Smooth muscle cell (in vitro differentiated cells): ENCODE results near the gene CABLES2. TPM values are rescaled to one million over a fixed set of nuclear protein-coding genes. Genes with fewer than 3 reads are reported as not detected.

Experiments
- DNase-seq: peaks from one replicate; lab custom pipeline; 2025; ENCODE audit not compliant: unreplicated experiment; lab: John Stamatoyannopoulos, UW
- H2AFZ ChIP-seq: fragments of 200-600 bp; sonication (generic); 2 replicates; pipeline ENCODE4 v1.6.0; 2016; ENCODE audit warnings: antibody characterized with exemption, low read depth, mild to moderate bottlenecking
- H3F3A ChIP-seq: fragments of 200-600 bp; sonication (generic); 2 replicates; pipeline ENCODE4 v1.6.0; 2017; ENCODE audit warnings: antibody characterized with exemption, low read depth
- H3K27ac ChIP-seq: fragments of 200-600 bp; sonication (generic); 2 replicates; pipeline ENCODE4 v1.5.1; 2016; ENCODE audit warnings: low read depth, mild to moderate bottlenecking
- H3K27me3 ChIP-seq: fragments of 200-600 bp; sonication (generic); 2 replicates; pipeline ENCODE4 v1.6.1; 2016; ENCODE audit warnings: low read depth, mild to moderate bottlenecking
- H3K36me3 ChIP-seq: fragments of 200-600 bp; sonication (generic); 2 replicates; pipeline ENCODE4 v1.5.1; 2016; ENCODE audit warnings: low read depth
- H3K4me1 ChIP-seq: fragments of 200-600 bp; sonication (generic); 2 replicates; pipeline ENCODE4 v1.5.1; 2016; ENCODE audit warnings: low read depth
- H3K4me2 ChIP-seq: fragments of 200-600 bp; sonication (generic); 2 replicates; pipeline ENCODE4 v1.6.0; 2016; ENCODE audit warnings: mild to moderate bottlenecking
- H3K4me3 ChIP-seq: fragments of 200-600 bp; sonication (generic); 2 replicates; pipeline ENCODE4 v1.5.1; 2016; ENCODE audit warnings: mild to moderate bottlenecking
- H3K79me2 ChIP-seq: fragments of 200-600 bp; sonication (generic); 2 replicates; pipeline ENCODE4 v1.6.0; 2016; ENCODE audit warnings: low read depth, mild to moderate bottlenecking
- H3K9ac ChIP-seq: fragments of 200-600 bp; sonication (generic); 2 replicates; pipeline ENCODE4 v1.6.0; 2016; ENCODE audit warnings: low read depth
- H3K9me3 ChIP-seq: fragments of 200-600 bp; sonication (generic); replicated peaks from 2 replicates; pipeline ENCODE4 v1.5.1; 2016; ENCODE audit warnings: low read depth
- H4K20me1 ChIP-seq: fragments of 200-600 bp; sonication (generic); 2 replicates; pipeline ENCODE4 v1.6.0; 2016; ENCODE audit warnings: low read depth
- CTCF ChIP-seq: fragments of 200-600 bp; sonication (generic); IDR thresholded peaks from 2 replicates; pipeline ENCODE4 v1.5.1; 2017; ENCODE audit warnings: borderline replicate concordance, mild to moderate bottlenecking, antibody characterized with exemption; ENCODE audit not compliant: insufficient read depth, poor library complexity, severe bottlenecking
- WGBS: methylation state at CpG from one replicate; pipeline ENCODE4 v1.1.7; 2016; ENCODE audit warnings: low lambda C conversion rate; 5-methylcytosine and 5-hydroxymethylcytosine counted together
- polyA plus RNA-seq: library from polyadenylated mRNA; unstranded; fragments of >200 nt; fragmentation: Nextera tagmentation; extraction: Ambion mirVana; gene quantifications from 2 replicates; pipeline ENCODE4 v1.2.1, GENCODE V29; 2016
- total RNA-seq: library from RNA; depleted of rRNA; stranded (reverse); fragments of >200 nt; gene quantifications from 2 replicates; pipeline ENCODE4 v1.2.3, GENCODE V29; 2014

The CABLES2 gene
- total and polyA plus RNA-seq, 2 experiments from 2014 or later: 7.4 to 7.6 TPM

- Histone ChIP-seq H3K9me3 (no peaks in the 10 kb centered on the region), H3K79me2 (no peaks in the 10 kb centered on the region), H3K4me1 (no peaks in the 10 kb centered on the region), H3K36me3 (no peaks in the 10 kb centered on the region), H3K4me2 (no peak overlapping the region), H3F3A (no peaks in the 10 kb centered on the region), H3K27me3 (no peaks in the 10 kb centered on the region), H4K20me1 (no peaks in the 10 kb centered on the region), H2AFZ (no peak overlapping the region), H3K27ac (no peak overlapping the region), H3K9ac (no peak overlapping the region), H3K4me3 (no peak overlapping the region)
- DNase-seq: no peak
- TF ChIP-seq CTCF: no peak
- WGBS: 97% methylated on average over 10 of the region's 10 CpGs
Observed at GRCh38 chr20:62347151-62347404, 60.0 kb downstream of the CABLES2 start.

GRCh38 chr20:62346398-62347150 lies 60.5 kb downstream of the CABLES2 start:
- no peak overlapping the region for H3K27ac ChIP-seq
- H3K9me3 ChIP-seq: no peaks in the 10 kb centered on the region
- no peak for DNase-seq
- no peaks in the 10 kb centered on the region for H3F3A ChIP-seq
- no peak overlapping the region for H3K9ac ChIP-seq
- H2AFZ ChIP-seq: no peak overlapping the region
- H3K79me2 ChIP-seq: no peaks in the 10 kb centered on the region
- 98% methylated on average over 29 of the region's 34 CpGs for WGBS
- H3K4me2 ChIP-seq: no peak overlapping the region
- no peaks in the 10 kb centered on the region for H4K20me1 ChIP-seq
- no peak overlapping the region for H3K4me3 ChIP-seq
- H3K36me3 ChIP-seq: no peaks in the 10 kb centered on the region
- TF ChIP-seq CTCF: no peak
- H3K4me1 ChIP-seq: no peaks in the 10 kb centered on the region
- H3K27me3 ChIP-seq: no peaks in the 10 kb centered on the region

- Histone ChIP-seq H3K27ac (no peak overlapping the region), H3F3A (no peaks in the 10 kb centered on the region), H4K20me1 (no peaks in the 10 kb centered on the region), H3K27me3 (no peaks in the 10 kb centered on the region), H3K9me3 (no peaks in the 10 kb centered on the region), H2AFZ (no peak overlapping the region), H3K79me2 (no peaks in the 10 kb centered on the region), H3K4me3 (no peak overlapping the region), H3K4me2 (no peak overlapping the region), H3K9ac (no peak overlapping the region), H3K36me3 (no peaks in the 10 kb centered on the region), H3K4me1 (no peaks in the 10 kb centered on the region)
- DNase-seq: no peak
- no peak for TF ChIP-seq CTCF
- WGBS: 92% methylated on average over 25 of the region's 25 CpGs
Observed at GRCh38 chr20:62345681-62346370, 61.3 kb downstream of the CABLES2 start.

GRCh38 chr20:62344782-62345181 lies 62.3 kb downstream of the CABLES2 start:
- no peak overlapping the region for H3K27ac ChIP-seq
- TF ChIP-seq CTCF: no peak
- no peaks in the 10 kb centered on the region for H3K9me3 ChIP-seq
- DNase-seq: no peak
- H3K79me2 ChIP-seq: no peaks in the 10 kb centered on the region
- no peaks in the 10 kb centered on the region for H3F3A ChIP-seq
- H3K36me3 ChIP-seq: no peaks in the 10 kb centered on the region
- no peak overlapping the region for H3K4me3 ChIP-seq
- no peaks in the 10 kb centered on the region for H3K27me3 ChIP-seq
- no peaks in the 10 kb centered on the region for H3K4me1 ChIP-seq
- H4K20me1 ChIP-seq: no peaks in the 10 kb centered on the region
- no peak overlapping the region for H3K4me2 ChIP-seq
- 91% methylated on average over 10 of the region's 10 CpGs for WGBS
- no peak overlapping the region for H2AFZ ChIP-seq
- H3K9ac ChIP-seq: no peak overlapping the region
